Stomach (tissue), 9 donors: ENCODE results near the gene SOST. TPM values are rescaled to one million over a fixed set of nuclear protein-coding genes. Genes with fewer than 3 reads are reported as not detected.

Experiments
- DNase-seq, 2 donors: peaks; one replicate each; pipeline versions ENCODE4 v3.0.0 to v3.0.0-alpha.2; 2013 to 2019
- H3K27ac ChIP-seq, 5 donors: fragments of 200-600 bp in 4 of 5; sonication (generic) in 4 of 5; one replicate each; pipeline ENCODE4 v1.5.1; 2013 to 2019; ENCODE audit warnings: mild to moderate bottlenecking in 1 of 5, moderate library complexity in 1 of 5
- H3K27me3 ChIP-seq, 3 donors: fragments of 200-600 bp; sonication (generic); one replicate each; pipeline ENCODE4 v1.5.1; 2017 to 2019; ENCODE audit warnings: mixed run types in 1 of 3
- H3K36me3 ChIP-seq, 4 donors: fragments of 200-600 bp; sonication (generic); 1 replicate in 3 of 4; 2 replicates in 1 of 4; pipeline ENCODE4 v1.5.1; 2016 to 2019
- H3K4me1 ChIP-seq, 4 donors: fragments of 200-600 bp; sonication (generic); one replicate each; pipeline ENCODE4 v1.5.1; 2016 to 2019
- H3K4me3 ChIP-seq, 4 donors: fragments of 200-600 bp; sonication (generic) in 3 of 4; one replicate each; pipeline ENCODE4 v1.5.1; 2016 to 2019; ENCODE audit warnings: mild to moderate bottlenecking in 1 of 4
- H3K9me3 ChIP-seq, 4 donors: fragments of 200-600 bp; sonication (generic); one replicate each; pipeline ENCODE4 v1.5.1; 2016 to 2019
- EP300 ChIP-seq: sonication (generic); formaldehyde crosslinking; IDR thresholded peaks from one replicate; pipeline ENCODE4 v1.6.1; 2017; ENCODE audit warnings: antibody characterized with exemption
- POLR2A ChIP-seq, 4 donors: fragments of 450-650 bp; IDR thresholded peaks; one replicate each; pipeline ENCODE4 v1.6.1; 2016; ENCODE audit warnings: antibody characterized with exemption in 4 of 4, control low read depth in 2 of 4, mild to moderate bottlenecking in 1 of 4, moderate library complexity in 1 of 4
- POLR2AphosphoS5 ChIP-seq, 3 donors: sonication (generic); formaldehyde crosslinking; IDR thresholded peaks; one replicate each; pipeline ENCODE4 v1.6.1; 2016; ENCODE audit warnings: antibody characterized with exemption in 3 of 3
- WGBS, 5 donors: extraction: QIAGEN DNeasy Blood & Tissue Kit in 3 of 5; methylation state at CpG; one replicate each; pipeline versions ENCODE4 v1.1.5 to v1.1.7; 2013 to 2018; 5-methylcytosine and 5-hydroxymethylcytosine counted together
- intact Hi-C: fragments of 100-400 bp; cut with DNase I; formaldehyde crosslinking; loops from one replicate; pipeline ENCODE4 v1.15.1; 2023; ENCODE audit warnings: low total_unique reads
- polyA plus RNA-seq, 3 donors: library from polyadenylated mRNA; stranded (reverse); fragments of 200-250 nt; gene quantifications; one replicate each; pipeline ENCODE4 v1.2.3, GENCODE V29; 2013
- total RNA-seq, 5 donors: library from RNA; depleted of rRNA; stranded (reverse); fragments of >200 nt; gene quantifications; one replicate each; pipeline versions ENCODE4 v1.1.0 to v1.2.3, GENCODE V29; 2014 to 2016
- TF ChIP-seq, protein P1 (sequence below), 7 experiments: fragments of 450-650 bp in 4 of 7; fragments of 200-600 bp in 3 of 7; sonication (generic) in 3 of 7; IDR thresholded peaks; one replicate each; pipeline ENCODE4 v1.5.1; 2016 to 2019; ENCODE audit warnings: antibody characterized with exemption in 7 of 7, control low read depth in 2 of 7, mild to moderate bottlenecking in 1 of 7
- donor health status: healthy with polysubstance abuse.
- donor health status: Bipolar disorder and iron deficiency.
- donor health status: healthy.

SOST gene
- total and polyA plus RNA-seq, 8 donors: not detected

DNA sequence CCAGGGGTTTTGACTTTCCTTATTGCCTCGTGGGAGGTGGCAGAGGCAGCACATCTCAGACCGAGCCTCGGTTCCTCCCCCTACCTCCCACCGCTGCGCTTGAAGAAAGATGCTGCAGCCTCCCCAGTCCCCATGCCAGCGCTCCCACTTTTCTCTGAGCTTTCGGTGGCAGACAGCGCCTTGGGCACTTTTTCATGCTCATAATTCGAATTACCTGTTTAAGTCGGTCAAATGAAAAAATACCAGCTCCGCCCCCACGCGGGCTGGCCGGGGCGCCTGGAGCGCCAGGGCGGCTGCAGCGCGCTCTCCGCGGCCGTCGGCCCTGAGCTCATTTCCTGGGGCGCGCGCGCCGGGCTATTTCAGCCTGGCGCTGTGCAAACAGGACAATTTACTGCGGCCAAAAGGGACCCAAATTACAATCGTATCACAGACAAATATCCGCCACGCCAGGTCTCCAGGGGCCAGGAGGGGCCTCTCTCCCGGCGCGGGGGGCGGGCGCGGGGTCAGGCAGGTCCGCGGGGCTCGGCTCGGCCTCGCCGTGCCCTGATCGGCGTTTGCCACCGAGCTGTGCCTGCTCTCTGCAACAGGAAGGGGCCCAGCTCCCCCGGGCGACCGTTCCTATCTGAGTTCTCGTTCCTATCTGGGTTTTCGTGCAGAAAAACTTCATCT lies 45.0 kb downstream of the SOST start:
- H3K36me3 ChIP-seq: no peaks in the 10 kb centered on the region
- H3K9me3 ChIP-seq: no peaks in the 10 kb centered on the region
- DNase-seq: peak in 1 of 2 donors; percentile 72
- H3K27ac ChIP-seq: peak overlapping the region; percentile 10 to 58 (median 20)
- H3K4me1 ChIP-seq: peaks cover 11 to 19% (median 14%) of the 10 kb centered on the region in 4 donors
- peak overlapping the region; percentile 41 to 53 (median 44) for H3K4me3 ChIP-seq
- H3K27me3 ChIP-seq: peaks cover 0 to 44% (median 0%) of the 10 kb centered on the region in 3 donors
- no peak for TF ChIP-seq EP300
- no peak for TF ChIP-seq POLR2AphosphoS5 (IDR thresholded peaks at IDR 0.05)
- TF ChIP-seq POLR2A (IDR thresholded peaks at IDR 0.05): no peak
- 0 to 2% (median 1%) methylated on average over 40 to 53 of the region's 53 CpGs for WGBS, 5 donors
- intact Hi-C loops: no loop called here

DNA sequence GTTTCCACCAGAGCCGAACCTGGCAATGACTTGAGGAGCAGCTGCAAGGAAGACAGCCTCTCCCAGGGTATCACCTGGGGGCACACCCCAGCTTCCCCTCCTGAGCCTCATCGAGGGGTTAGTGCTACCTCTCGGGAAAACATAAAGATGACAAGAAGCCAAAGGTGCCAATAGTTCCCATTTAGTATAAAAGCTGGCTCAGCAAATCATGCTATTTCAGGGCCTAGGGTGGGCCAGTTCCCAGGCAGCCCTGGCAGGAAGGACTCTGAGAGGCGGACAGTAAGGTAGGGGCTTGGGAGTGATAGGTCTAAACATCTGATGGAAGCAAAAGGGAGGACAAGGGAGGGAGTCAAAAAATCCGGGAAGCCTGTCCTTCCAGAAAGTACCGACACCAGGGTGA lies 46.2 kb downstream of the SOST start:
- TF ChIP-seq POLR2AphosphoS5 (IDR thresholded peaks at IDR 0.05): no peak
- no peak for TF ChIP-seq POLR2A (IDR thresholded peaks at IDR 0.05)
- TF ChIP-seq EP300: no peak
- 77 to 84% (median 80%) methylated on average over 6 of the region's 6 CpGs for WGBS, 5 donors
- Histone ChIP-seq H3K27me3 (peaks cover 0 to 50% (median 0%) of the 10 kb centered on the region in 3 donors), H3K4me1 (peaks cover 11 to 19% (median 14%) of the 10 kb centered on the region in 4 donors), H3K9me3 (no peaks in the 10 kb centered on the region), H3K36me3 (no peaks in the 10 kb centered on the region), H3K4me3 (no peak overlapping the region), H3K27ac (no peak overlapping the region)
- no peak for DNase-seq
- intact Hi-C loops: no loop called here

- WGBS, 5 donors: 87 to 90% (median 89%) methylated on average over 6 of the region's 6 CpGs
- no peaks in the 10 kb centered on the region for H3K36me3 ChIP-seq
- peaks cover 11 to 19% (median 14%) of the 10 kb centered on the region in 4 donors for H3K4me1 ChIP-seq
- H3K27ac ChIP-seq: no peak overlapping the region
- H3K9me3 ChIP-seq: no peaks in the 10 kb centered on the region
- no peak overlapping the region for H3K4me3 ChIP-seq
- intact Hi-C loops: no loop called here
- peaks cover 0 to 72% (median 8%) of the 10 kb centered on the region in 3 donors for H3K27me3 ChIP-seq
- DNase-seq: no peak
- TF ChIP-seq, protein P1, sequence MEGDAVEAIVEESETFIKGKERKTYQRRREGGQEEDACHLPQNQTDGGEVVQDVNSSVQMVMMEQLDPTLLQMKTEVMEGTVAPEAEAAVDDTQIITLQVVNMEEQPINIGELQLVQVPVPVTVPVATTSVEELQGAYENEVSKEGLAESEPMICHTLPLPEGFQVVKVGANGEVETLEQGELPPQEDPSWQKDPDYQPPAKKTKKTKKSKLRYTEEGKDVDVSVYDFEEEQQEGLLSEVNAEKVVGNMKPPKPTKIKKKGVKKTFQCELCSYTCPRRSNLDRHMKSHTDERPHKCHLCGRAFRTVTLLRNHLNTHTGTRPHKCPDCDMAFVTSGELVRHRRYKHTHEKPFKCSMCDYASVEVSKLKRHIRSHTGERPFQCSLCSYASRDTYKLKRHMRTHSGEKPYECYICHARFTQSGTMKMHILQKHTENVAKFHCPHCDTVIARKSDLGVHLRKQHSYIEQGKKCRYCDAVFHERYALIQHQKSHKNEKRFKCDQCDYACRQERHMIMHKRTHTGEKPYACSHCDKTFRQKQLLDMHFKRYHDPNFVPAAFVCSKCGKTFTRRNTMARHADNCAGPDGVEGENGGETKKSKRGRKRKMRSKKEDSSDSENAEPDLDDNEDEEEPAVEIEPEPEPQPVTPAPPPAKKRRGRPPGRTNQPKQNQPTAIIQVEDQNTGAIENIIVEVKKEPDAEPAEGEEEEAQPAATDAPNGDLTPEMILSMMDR (IDR thresholded peaks at IDR 0.05): no peak
- TF ChIP-seq POLR2AphosphoS5 (IDR thresholded peaks at IDR 0.05) (no peak), EP300 (no peak), POLR2A (IDR thresholded peaks at IDR 0.05) (no peak)
Measured at GRCh38 chr17:43710101-43710500, 48.5 kb downstream of the SOST start.

- intact Hi-C loops: no loop called here
- H3K27ac ChIP-seq: no peak overlapping the region
- peaks cover 11 to 16% (median 13%) of the 10 kb centered on the region in 4 donors for H3K4me1 ChIP-seq
- H3K27me3 ChIP-seq: peaks cover 0 to 75% (median 8%) of the 10 kb centered on the region in 3 donors
- no peaks in the 10 kb centered on the region for H3K36me3 ChIP-seq
- 83 to 98% (median 94%) methylated on average over 4 of the region's 4 CpGs for WGBS, 5 donors
- TF ChIP-seq POLR2AphosphoS5 (IDR thresholded peaks at IDR 0.05) (no peak), POLR2A (IDR thresholded peaks at IDR 0.05) (no peak), EP300 (no peak)
- TF ChIP-seq, protein P1 (IDR thresholded peaks at IDR 0.05): no peak
- DNase-seq: no peak
- no peak overlapping the region for H3K4me3 ChIP-seq
- H3K9me3 ChIP-seq: no peaks in the 10 kb centered on the region
Measured at GRCh38 chr17:43709210-43709609, 49.4 kb downstream of the SOST start.

- no peak for TF ChIP-seq POLR2A (IDR thresholded peaks at IDR 0.05)
- TF ChIP-seq EP300: no peak
- no peak for TF ChIP-seq POLR2AphosphoS5 (IDR thresholded peaks at IDR 0.05)
- TF ChIP-seq, protein P1 (IDR thresholded peaks at IDR 0.05): no peak
- H3K4me1 ChIP-seq: no peaks in the 10 kb centered on the region
- 80 to 95% (median 91%) methylated on average over 5 of the region's 5 CpGs for WGBS, 5 donors
- H3K36me3 ChIP-seq: no peaks in the 10 kb centered on the region
- intact Hi-C loops: no loop called here
- H3K4me3 ChIP-seq: no peak overlapping the region
- peaks cover 0 to 60% (median 8%) of the 10 kb centered on the region in 3 donors for H3K27me3 ChIP-seq
- no peak overlapping the region for H3K27ac ChIP-seq
- no peak for DNase-seq
- H3K9me3 ChIP-seq: no peaks in the 10 kb centered on the region
Measured at GRCh38 chr17:43707184-43707583, 51.4 kb downstream of the SOST start.
